H9 (cell line): ENCODE data around the gene GPC3. TPM values are rescaled to one million over a fixed set of nuclear protein-coding genes. Genes with fewer than 3 reads are reported as not detected.

Source experiments
- DNase-seq: peaks from one replicate; pipeline ENCODE4 v3.0.0-alpha.2; 2017
- H2AFZ ChIP-seq: one replicate; pipeline ENCODE4 v1.6.1; 2013; ENCODE audit warnings: mild to moderate bottlenecking, low read length, control low read depth, moderate library complexity
- H2AK5ac ChIP-seq: 2 replicates; pipeline ENCODE4 v1.6.1; 2013; ENCODE audit warnings: low read length, control low read depth, mixed read lengths; ENCODE audit not compliant: insufficient read length
- H2BK120ac ChIP-seq: one replicate; pipeline ENCODE4 v1.6.1; 2013; ENCODE audit warnings: low read depth, mild to moderate bottlenecking, low read length, control low read depth, inconsistent platforms; ENCODE audit not compliant: poor library complexity, severe bottlenecking
- H2BK12ac ChIP-seq: 2 replicates; pipeline ENCODE4 v1.6.1; 2013; ENCODE audit warnings: low read length, control low read depth, mixed read lengths, low read depth; ENCODE audit not compliant: insufficient read length
- H2BK15ac ChIP-seq: 2 replicates; pipeline ENCODE4 v1.6.1; 2013; ENCODE audit warnings: low read depth, low read length, control low read depth
- H2BK20ac ChIP-seq: one replicate; pipeline ENCODE4 v1.6.1; 2013; ENCODE audit warnings: low read depth, mild to moderate bottlenecking, low read length, control low read depth, inconsistent platforms; ENCODE audit not compliant: poor library complexity, severe bottlenecking
- H2BK5ac ChIP-seq: 2 replicates; pipeline ENCODE4 v1.6.1; 2013; ENCODE audit warnings: low read length, control low read depth, mixed read lengths; ENCODE audit not compliant: insufficient read length
- H3K14ac ChIP-seq: 2 replicates; pipeline ENCODE4 v1.6.1; 2013; ENCODE audit warnings: low read length, control low read depth; ENCODE audit not compliant: insufficient read depth
- H3K18ac ChIP-seq: 2 replicates; pipeline ENCODE4 v1.6.1; 2013; ENCODE audit warnings: low read depth, mild to moderate bottlenecking, mixed read lengths, low read length, control low read depth; ENCODE audit not compliant: insufficient read length
- H3K23ac ChIP-seq: 2 replicates; pipeline ENCODE4 v1.6.1; 2013; ENCODE audit warnings: low read length, control low read depth, mixed read lengths, low read depth; ENCODE audit not compliant: insufficient read length
- H3K23me2 ChIP-seq: 2 replicates; pipeline ENCODE4 v1.6.1; 2013; ENCODE audit warnings: low read depth, mild to moderate bottlenecking, mixed read lengths, low read length, control low read depth; ENCODE audit not compliant: insufficient read length, poor library complexity, severe bottlenecking
- H3K27ac ChIP-seq: 2 replicates; pipeline ENCODE4 v1.5.1; 2013; ENCODE audit warnings: low read length, control low read depth, mixed read lengths, low read depth; ENCODE audit not compliant: insufficient read length
- H3K27me3 ChIP-seq: 2 replicates; pipeline ENCODE4 v1.6.1; 2013; ENCODE audit warnings: low read length, control low read depth, inconsistent platforms; ENCODE audit not compliant: insufficient read depth
- H3K4ac ChIP-seq: 2 replicates; pipeline ENCODE4 v1.6.1; 2013; ENCODE audit warnings: low read depth, mild to moderate bottlenecking, control low read depth, inconsistent platforms, low read length, moderate library complexity
- H3K4me1 ChIP-seq: 2 replicates; pipeline ENCODE4 v1.6.1; 2013; ENCODE audit warnings: low read length, control low read depth, inconsistent platforms; ENCODE audit not compliant: insufficient read depth
- H3K4me2 ChIP-seq: 2 replicates; pipeline ENCODE4 v1.6.1; 2013; ENCODE audit warnings: low read length, control low read depth, mixed read lengths; ENCODE audit not compliant: insufficient read length, insufficient read depth
- H3K56ac ChIP-seq: 2 replicates; pipeline ENCODE4 v1.6.1; 2013; ENCODE audit warnings: low read depth, mild to moderate bottlenecking, mixed read lengths, low read length, control low read depth; ENCODE audit not compliant: insufficient read length
- H3K79me1 ChIP-seq: 2 replicates; pipeline ENCODE4 v1.6.1; 2013; ENCODE audit warnings: low read depth, mild to moderate bottlenecking, moderate library complexity, low read length, control low read depth, inconsistent platforms; ENCODE audit not compliant: insufficient read depth, poor library complexity, severe bottlenecking
- H3K79me2 ChIP-seq: 2 replicates; pipeline ENCODE4 v1.6.1; 2013; ENCODE audit warnings: low read length, control low read depth, inconsistent platforms; ENCODE audit not compliant: insufficient read depth
- H3K9ac ChIP-seq: 2 replicates; pipeline ENCODE4 v1.6.1; 2013; ENCODE audit warnings: low read length, control low read depth, mixed read lengths; ENCODE audit not compliant: insufficient read length; ENCODE audit errors: extremely low read depth
- H3K9me3 ChIP-seq: one replicate; pipeline ENCODE4 v1.6.1; 2013; ENCODE audit warnings: low read depth, low read length, inconsistent platforms; ENCODE audit not compliant: control insufficient read depth
- H3T11ph ChIP-seq: one replicate; pipeline ENCODE4 v1.6.1; 2013; ENCODE audit warnings: mild to moderate bottlenecking, low read length, control low read depth, inconsistent platforms
- H4K20me1 ChIP-seq: one replicate; pipeline ENCODE4 v1.6.1; 2013; ENCODE audit not compliant: control insufficient read depth, insufficient read length, insufficient read depth
- H4K5ac ChIP-seq: 2 replicates; pipeline ENCODE4 v1.6.1; 2013; ENCODE audit warnings: low read depth, mild to moderate bottlenecking, mixed read lengths, low read length, control low read depth; ENCODE audit not compliant: insufficient read length
- H4K8ac ChIP-seq: replicated peaks from 2 replicates; pipeline ENCODE4 v1.6.1; 2013; ENCODE audit warnings: low read length, control low read depth, mixed read lengths, low read depth; ENCODE audit not compliant: insufficient read length
- H4K91ac ChIP-seq: 2 replicates; pipeline ENCODE4 v1.6.1; 2013; ENCODE audit warnings: low read depth, mild to moderate bottlenecking, moderate library complexity, mixed read lengths, low read length, control low read depth; ENCODE audit not compliant: insufficient read length
- H3K27ac Mint-ChIP-seq, 3 experiments: 2 replicates in 2 of 3; 3 replicates in 1 of 3; pipeline ENCODE4 v1.8.0; 2020 to 2021; ENCODE audit warnings: mixed read lengths in 3 of 3, mild to moderate bottlenecking in 1 of 3, moderate library complexity in 1 of 3
- H3K27me3 Mint-ChIP-seq: 2 replicates; pipeline ENCODE4 v1.8.0; 2021; ENCODE audit warnings: low read depth, mild to moderate bottlenecking, moderate library complexity, mixed read lengths
- H3K36me3 Mint-ChIP-seq, 3 experiments: 2 replicates in 2 of 3; 3 replicates in 1 of 3; pipeline ENCODE4 v1.8.0; 2020 to 2021; ENCODE audit warnings: low read depth in 3 of 3, mixed read lengths in 3 of 3; ENCODE audit not compliant: insufficient read depth in 1 of 3
- H3K4me1 Mint-ChIP-seq, 2 experiments: 2 replicates each; pipeline ENCODE4 v1.8.0; 2020; ENCODE audit warnings: mixed read lengths in 2 of 2
- H3K4me3 Mint-ChIP-seq, 2 experiments: 2 replicates in 1 of 2; 3 replicates in 1 of 2; pipeline ENCODE4 v1.8.0; 2020 to 2021; ENCODE audit warnings: mild to moderate bottlenecking in 2 of 2, mixed read lengths in 2 of 2, moderate library complexity in 1 of 2
- H3K9me3 Mint-ChIP-seq, 2 experiments: 2 replicates in 1 of 2; 3 replicates in 1 of 2; pipeline ENCODE4 v1.8.0; 2020; ENCODE audit warnings: mild to moderate bottlenecking in 2 of 2, mixed read lengths in 2 of 2, moderate library complexity in 1 of 2
- WGBS: extraction: QIAGEN DNeasy Blood & Tissue Kit; methylation state at CpG from one replicate; pipeline ENCODE4 v1.1.7; 2013; ENCODE audit warnings: missing lambda C conversion rate, low lambda C conversion rate, mixed read lengths; ENCODE audit not compliant: insufficient read length; ENCODE audit errors: extremely low coverage; 5-methylcytosine and 5-hydroxymethylcytosine counted together
- total RNA-seq: library from RNA; stranded (reverse); gene quantifications from 2 replicates; pipeline ENCODE4 v1.2.1, GENCODE V29; 2021
- TF ChIP-seq, protein P1 (sequence below): fragments of 200-600 bp; sonication (generic); conservative IDR thresholded peaks from 3 replicates; pipeline ENCODE4 v1.8.0; 2021; ENCODE audit warnings: antibody characterized with exemption, mild to moderate bottlenecking

Gene GPC3
- total RNA-seq, 1 experiment from 2014 or later = 108 TPM

DNA sequence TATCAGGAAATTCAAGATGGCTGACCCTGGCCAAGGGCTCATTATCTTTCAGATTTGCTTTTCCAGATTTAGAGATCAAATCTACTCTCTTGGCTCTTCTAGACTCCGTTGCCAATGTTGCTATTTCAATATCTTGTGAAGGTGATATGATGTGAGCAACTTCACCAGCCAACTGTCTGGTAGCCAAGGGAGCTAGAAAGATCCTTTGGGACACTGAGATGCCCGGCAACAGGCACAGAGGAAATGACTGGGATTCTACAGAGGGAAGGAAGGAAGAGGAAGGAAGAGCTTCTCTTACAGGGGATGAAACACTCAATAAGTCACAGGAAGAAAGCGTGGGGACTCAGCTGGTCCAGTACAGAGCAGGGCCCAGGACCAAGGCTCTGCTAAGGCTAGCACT lies 448.3 kb downstream of the GPC3 start:
- Histone ChIP-seq H2BK12ac (no peak overlapping the region), H3K9ac (no peak overlapping the region), H3K23ac (no peak overlapping the region), H3K4me1 (no peaks in the 10 kb centered on the region), H4K5ac (no peak overlapping the region), H3K14ac (no peak overlapping the region), H3K4ac (no peak overlapping the region), H3K4me2 (no peak overlapping the region), H2AK5ac (no peak overlapping the region), H2BK5ac (no peak overlapping the region), H2BK20ac (no peak overlapping the region), H3K23me2 (no peaks in the 10 kb centered on the region), H4K20me1 (peaks cover 2% of the 10 kb centered on the region), H3K79me2 (no peaks in the 10 kb centered on the region), H3K18ac (no peak overlapping the region), H3K27me3 (no peaks in the 10 kb centered on the region), H4K8ac (no peak overlapping the region), H3K27ac (no peak overlapping the region), H3K56ac (no peak overlapping the region), H3K79me1 (no peaks in the 10 kb centered on the region), H3T11ph (no peak overlapping the region), H3K9me3 (no peaks in the 10 kb centered on the region), H2BK15ac (no peak overlapping the region), H2BK120ac (no peak overlapping the region), H4K91ac (no peak overlapping the region), H2AFZ (no peak overlapping the region)
- no CpG with 5 or more reads among the region's 3 CpGs for WGBS
- TF ChIP-seq, protein P1, sequence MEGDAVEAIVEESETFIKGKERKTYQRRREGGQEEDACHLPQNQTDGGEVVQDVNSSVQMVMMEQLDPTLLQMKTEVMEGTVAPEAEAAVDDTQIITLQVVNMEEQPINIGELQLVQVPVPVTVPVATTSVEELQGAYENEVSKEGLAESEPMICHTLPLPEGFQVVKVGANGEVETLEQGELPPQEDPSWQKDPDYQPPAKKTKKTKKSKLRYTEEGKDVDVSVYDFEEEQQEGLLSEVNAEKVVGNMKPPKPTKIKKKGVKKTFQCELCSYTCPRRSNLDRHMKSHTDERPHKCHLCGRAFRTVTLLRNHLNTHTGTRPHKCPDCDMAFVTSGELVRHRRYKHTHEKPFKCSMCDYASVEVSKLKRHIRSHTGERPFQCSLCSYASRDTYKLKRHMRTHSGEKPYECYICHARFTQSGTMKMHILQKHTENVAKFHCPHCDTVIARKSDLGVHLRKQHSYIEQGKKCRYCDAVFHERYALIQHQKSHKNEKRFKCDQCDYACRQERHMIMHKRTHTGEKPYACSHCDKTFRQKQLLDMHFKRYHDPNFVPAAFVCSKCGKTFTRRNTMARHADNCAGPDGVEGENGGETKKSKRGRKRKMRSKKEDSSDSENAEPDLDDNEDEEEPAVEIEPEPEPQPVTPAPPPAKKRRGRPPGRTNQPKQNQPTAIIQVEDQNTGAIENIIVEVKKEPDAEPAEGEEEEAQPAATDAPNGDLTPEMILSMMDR = no peak
- H3K36me3 Mint-ChIP-seq = peaks cover 8 to 14% (median 9%) of the 10 kb centered on the region in 3 experiments; a peak in 5 of 7 replicates
- no peak overlapping the region for H3K4me3 Mint-ChIP-seq
- no peak for DNase-seq
- no peaks in the 10 kb centered on the region for H3K9me3 Mint-ChIP-seq
- no peaks in the 10 kb centered on the region; the same call in 1 of the 2 replicates for H3K27me3 Mint-ChIP-seq
- peaks cover 32 to 38% of the 10 kb centered on the region in 2 experiments for H3K4me1 Mint-ChIP-seq
- H3K27ac Mint-ChIP-seq = peak overlapping the region in 1 of 3 experiments; percentile 70; a peak in 2 of 7 replicates
